ENCODE measurements around the gene PIRT.
A peak's percentile ranks its signal among the peaks of the same experiment; 100 is the strongest.

Gene PIRT

GRCh38 chr17:10804546-10804945, 33.3 kb downstream of the PIRT start:
- Histone ChIP-seq H3K36me3 (ENCODE audit: control insufficient read depth in 1 of 2, insufficient read depth in 2 of 2, low read length in 2 of 2) (no peaks in the 10 kb centered on the region), H3K4me1 (ENCODE audit: control insufficient read depth in 1 of 2, insufficient read depth in 2 of 2, low read length in 2 of 2) (peaks cover 4 to 16% of the 10 kb centered on the region in 2 donors), H3K9ac (ENCODE audit: low read depth in 1 of 2, low read length in 2 of 2) (peak overlapping the region; percentile 80 to 97), H3K9me3 (ENCODE audit: control insufficient read depth in 1 of 2, low read length in 2 of 2) (no peaks in the 10 kb centered on the region), H3K27me3 (ENCODE audit: control insufficient read depth in 1 of 2, insufficient read depth in 2 of 2, low read length in 2 of 2) (no peaks in the 10 kb centered on the region), H3K27ac (ENCODE audit: low read depth, low read length) (peak overlapping the region; percentile 77), H3K4me3 (ENCODE audit: low read depth in 1 of 2, low read length in 2 of 2) (peak overlapping the region; percentile 71 to 77)

GRCh38 chr17:10803830-10804475, 33.9 kb downstream of the PIRT start, which contains the start of gene TMEM238L:
TSS of gene TMEM238L (minus strand) at chr17:10804099. CDS start at chr17:10803963, 136 bp downstream.
- Histone ChIP-seq H3K27ac (ENCODE audit: low read depth, low read length) (peak within 1 kb of the TSS; percentile 77), H3K4me3 (ENCODE audit: low read depth in 1 of 2, low read length in 2 of 2) (peak within 1 kb of the TSS; percentile 71 to 77), H3K27me3 (ENCODE audit: control insufficient read depth in 1 of 2, insufficient read depth in 2 of 2, low read length in 2 of 2) (no peaks in the 10 kb centered on the region), H3K36me3 (ENCODE audit: control insufficient read depth in 1 of 2, insufficient read depth in 2 of 2, low read length in 2 of 2) (no peaks in the 10 kb centered on the region), H3K4me1 (ENCODE audit: control insufficient read depth in 1 of 2, insufficient read depth in 2 of 2, low read length in 2 of 2) (peaks cover 10 to 22% of the 10 kb centered on the region in 2 donors), H3K9ac (ENCODE audit: low read depth in 1 of 2, low read length in 2 of 2) (peak within 1 kb of the TSS; percentile 80 to 97), H3K9me3 (ENCODE audit: control insufficient read depth in 1 of 2, low read length in 2 of 2) (no peaks in the 10 kb centered on the region)

- Histone ChIP-seq H3K9ac (ENCODE audit: low read depth in 1 of 2, low read length in 2 of 2) (peak overlapping the region; percentile 80 to 97), H3K36me3 (ENCODE audit: control insufficient read depth in 1 of 2, insufficient read depth in 2 of 2, low read length in 2 of 2) (no peaks in the 10 kb centered on the region), H3K4me3 (ENCODE audit: low read depth in 1 of 2, low read length in 2 of 2) (peak overlapping the region; percentile 71 to 77), H3K27me3 (ENCODE audit: control insufficient read depth in 1 of 2, insufficient read depth in 2 of 2, low read length in 2 of 2) (no peaks in the 10 kb centered on the region), H3K4me1 (ENCODE audit: control insufficient read depth in 1 of 2, insufficient read depth in 2 of 2, low read length in 2 of 2) (peaks cover 16 to 28% of the 10 kb centered on the region in 2 donors), H3K9me3 (ENCODE audit: control insufficient read depth in 1 of 2, low read length in 2 of 2) (no peaks in the 10 kb centered on the region), H3K27ac (ENCODE audit: low read depth, low read length) (peak overlapping the region; percentile 77)
Observed at GRCh38 chr17:10803350-10803749, 34.5 kb downstream of the PIRT start.

GRCh38 chr17:10802496-10803284, 35.2 kb downstream of the PIRT start:
- no peaks in the 10 kb centered on the region for H3K36me3 ChIP-seq (ENCODE audit: control insufficient read depth in 1 of 2, insufficient read depth in 2 of 2, low read length in 2 of 2)
- H3K4me3 ChIP-seq (ENCODE audit: low read depth in 1 of 2, low read length in 2 of 2), result peak overlapping the region; percentile 71 to 77
- H3K9ac ChIP-seq (ENCODE audit: low read depth in 1 of 2, low read length in 2 of 2), result peak overlapping the region; percentile 80 to 97
- peaks cover 22 to 35% of the 10 kb centered on the region in 2 donors for H3K4me1 ChIP-seq (ENCODE audit: control insufficient read depth in 1 of 2, insufficient read depth in 2 of 2, low read length in 2 of 2)
- no peaks in the 10 kb centered on the region for H3K9me3 ChIP-seq (ENCODE audit: control insufficient read depth in 1 of 2, low read length in 2 of 2)
- H3K27me3 ChIP-seq (ENCODE audit: control insufficient read depth in 1 of 2, insufficient read depth in 2 of 2, low read length in 2 of 2), result no peaks in the 10 kb centered on the region
- peak overlapping the region; percentile 77 for H3K27ac ChIP-seq (ENCODE audit: low read depth, low read length)

- peak overlapping the region in 1 of 2 donors; percentile 16 for H3K4me3 ChIP-seq (ENCODE audit: low read depth in 1 of 2, low read length in 2 of 2)
- peak overlapping the region; percentile 55 to 97 for H3K9ac ChIP-seq (ENCODE audit: low read depth in 1 of 2, low read length in 2 of 2)
- H3K36me3 ChIP-seq (ENCODE audit: control insufficient read depth in 1 of 2, insufficient read depth in 2 of 2, low read length in 2 of 2), result peaks cover 21 to 24% of the 10 kb centered on the region in 2 donors
- peak overlapping the region; percentile 93 for H3K27ac ChIP-seq (ENCODE audit: low read depth, low read length)
- no peaks in the 10 kb centered on the region for H3K27me3 ChIP-seq (ENCODE audit: control insufficient read depth in 1 of 2, insufficient read depth in 2 of 2, low read length in 2 of 2)
- H3K9me3 ChIP-seq (ENCODE audit: control insufficient read depth in 1 of 2, low read length in 2 of 2), result no peaks in the 10 kb centered on the region
- H3K4me1 ChIP-seq (ENCODE audit: control insufficient read depth in 1 of 2, insufficient read depth in 2 of 2, low read length in 2 of 2), result peaks cover 29 to 40% of the 10 kb centered on the region in 2 donors
Observed at GRCh38 chr17:10799407-10799806, 38.5 kb downstream of the PIRT start.

GRCh38 chr17:10798910-10799309, 39.0 kb downstream of the PIRT start:
- Histone ChIP-seq H3K9me3 (ENCODE audit: control insufficient read depth in 1 of 2, low read length in 2 of 2) (no peaks in the 10 kb centered on the region), H3K9ac (ENCODE audit: low read depth in 1 of 2, low read length in 2 of 2) (peak overlapping the region; percentile 55 to 97), H3K4me1 (ENCODE audit: control insufficient read depth in 1 of 2, insufficient read depth in 2 of 2, low read length in 2 of 2) (peaks cover 29 to 43% of the 10 kb centered on the region in 2 donors), H3K27me3 (ENCODE audit: control insufficient read depth in 1 of 2, insufficient read depth in 2 of 2, low read length in 2 of 2) (no peaks in the 10 kb centered on the region), H3K4me3 (ENCODE audit: low read depth in 1 of 2, low read length in 2 of 2) (peak overlapping the region; percentile 0 to 63), H3K27ac (ENCODE audit: low read depth, low read length) (peak overlapping the region; percentile 93), H3K36me3 (ENCODE audit: control insufficient read depth in 1 of 2, insufficient read depth in 2 of 2, low read length in 2 of 2) (peaks cover 21 to 24% of the 10 kb centered on the region in 2 donors)

- Histone ChIP-seq H3K4me3 (ENCODE audit: low read depth in 1 of 2, low read length in 2 of 2) (peak overlapping the region; percentile 61 to 63), H3K36me3 (ENCODE audit: control insufficient read depth in 1 of 2, insufficient read depth in 2 of 2, low read length in 2 of 2) (peaks cover 21 to 27% of the 10 kb centered on the region in 2 donors), H3K27ac (ENCODE audit: low read depth, low read length) (peak overlapping the region; percentile 93), H3K9ac (ENCODE audit: low read depth in 1 of 2, low read length in 2 of 2) (peak overlapping the region; percentile 45 to 97), H3K27me3 (ENCODE audit: control insufficient read depth in 1 of 2, insufficient read depth in 2 of 2, low read length in 2 of 2) (no peaks in the 10 kb centered on the region), H3K9me3 (ENCODE audit: control insufficient read depth in 1 of 2, low read length in 2 of 2) (no peaks in the 10 kb centered on the region), H3K4me1 (ENCODE audit: control insufficient read depth in 1 of 2, insufficient read depth in 2 of 2, low read length in 2 of 2) (peaks cover 29 to 49% of the 10 kb centered on the region in 2 donors)
Observed at GRCh38 chr17:10798332-10798749, 39.5 kb downstream of the PIRT start.

- H3K27ac ChIP-seq (ENCODE audit: low read depth, low read length), result peak overlapping the region; percentile 93
- peak overlapping the region; percentile 45 to 97 for H3K9ac ChIP-seq (ENCODE audit: low read depth in 1 of 2, low read length in 2 of 2)
- H3K27me3 ChIP-seq (ENCODE audit: control insufficient read depth in 1 of 2, insufficient read depth in 2 of 2, low read length in 2 of 2), result no peaks in the 10 kb centered on the region
- H3K4me1 ChIP-seq (ENCODE audit: control insufficient read depth in 1 of 2, insufficient read depth in 2 of 2, low read length in 2 of 2), result peaks cover 32 to 49% of the 10 kb centered on the region in 2 donors
- H3K4me3 ChIP-seq (ENCODE audit: low read depth in 1 of 2, low read length in 2 of 2), result peak overlapping the region; percentile 61 to 63
- H3K9me3 ChIP-seq (ENCODE audit: control insufficient read depth in 1 of 2, low read length in 2 of 2), result no peaks in the 10 kb centered on the region
- peaks cover 21 to 32% of the 10 kb centered on the region in 2 donors for H3K36me3 ChIP-seq (ENCODE audit: control insufficient read depth in 1 of 2, insufficient read depth in 2 of 2, low read length in 2 of 2)
Observed at GRCh38 chr17:10797476-10798328, 40.2 kb downstream of the PIRT start.

GRCh38 chr17:10793816-10794215, 44.1 kb downstream of the PIRT start:
- Histone ChIP-seq H3K4me3 (ENCODE audit: low read depth in 1 of 2, low read length in 2 of 2) (no peak overlapping the region), H3K9ac (ENCODE audit: low read depth in 1 of 2, low read length in 2 of 2) (no peak overlapping the region)

More at GRCh38 chr17:10793816-10794215, 44.1 kb downstream of the PIRT start:
- H3K9me3 ChIP-seq (ENCODE audit: control insufficient read depth in 1 of 2, low read length in 2 of 2), result no peaks in the 10 kb centered on the region
- H3K4me1 ChIP-seq (ENCODE audit: control insufficient read depth in 1 of 2, insufficient read depth in 2 of 2, low read length in 2 of 2), result peaks cover 44 to 64% of the 10 kb centered on the region in 2 donors
- H3K27ac ChIP-seq (ENCODE audit: low read depth, low read length), result no peak overlapping the region
- H3K36me3 ChIP-seq (ENCODE audit: control insufficient read depth in 1 of 2, insufficient read depth in 2 of 2, low read length in 2 of 2), result peaks cover 21 to 32% of the 10 kb centered on the region in 2 donors
- H3K27me3 ChIP-seq (ENCODE audit: control insufficient read depth in 1 of 2, insufficient read depth in 2 of 2, low read length in 2 of 2), result no peaks in the 10 kb centered on the region
